Karpas-422 (cell line): ENCODE results near the gene RIN2. TPM values are rescaled to one million over a fixed set of nuclear protein-coding genes. Genes with fewer than 3 reads are reported as not detected.

ENCODE experiments used
- DNase-seq: peaks from one replicate; pipeline ENCODE4 v3.0.0-alpha.2; 2015
- H2AFZ ChIP-seq: fragments of 200-600 bp; sonication (generic); 2 replicates; pipeline ENCODE4 v1.6.1; 2014; ENCODE audit warnings: antibody characterized with exemption, low read length, mixed read lengths
- H3K27ac ChIP-seq: fragments of 200-600 bp; sonication (generic); 2 replicates; pipeline ENCODE4 v1.5.1; 2014; ENCODE audit warnings: mild to moderate bottlenecking, low read length, moderate library complexity
- H3K27me3 ChIP-seq: fragments of 200-600 bp; sonication (generic); 2 replicates; pipeline ENCODE4 v1.6.1; 2014; ENCODE audit warnings: low read length, mixed read lengths
- H3K36me3 ChIP-seq: fragments of 200-600 bp; sonication (generic); 2 replicates; pipeline ENCODE4 v1.6.1; 2014; ENCODE audit warnings: low read length, mixed read lengths; ENCODE audit not compliant: insufficient read depth
- H3K4me1 ChIP-seq: fragments of 200-600 bp; sonication (generic); 2 replicates; pipeline ENCODE4 v1.6.1; 2014; ENCODE audit warnings: mild to moderate bottlenecking, low read length, mixed read lengths
- H3K4me2 ChIP-seq: fragments of 200-600 bp; sonication (generic); 2 replicates; pipeline ENCODE4 v1.6.1; 2014; ENCODE audit warnings: low read length, low read depth, mild to moderate bottlenecking; ENCODE audit not compliant: poor library complexity, severe bottlenecking
- H3K4me3 ChIP-seq: fragments of 200-600 bp; sonication (generic); 2 replicates; pipeline ENCODE4 v1.5.1; 2014; ENCODE audit warnings: mild to moderate bottlenecking, antibody characterized with exemption, low read length, mixed read lengths
- H3K79me2 ChIP-seq: fragments of 200-600 bp; sonication (generic); 2 replicates; pipeline ENCODE4 v1.6.1; 2014; ENCODE audit warnings: mild to moderate bottlenecking, low read length, mixed read lengths
- H3K9ac ChIP-seq: fragments of 200-600 bp; sonication (generic); 2 replicates; pipeline ENCODE4 v1.6.0; 2014; ENCODE audit warnings: low read length
- H3K9me2 ChIP-seq: fragments of 200-600 bp; sonication (generic), shearing (Covaris generic); replicated peaks from 2 replicates; pipeline ENCODE4 v1.6.0; 2014; ENCODE audit warnings: mild to moderate bottlenecking, low read length, moderate library complexity; ENCODE audit not compliant: insufficient read depth
- H3K9me3 ChIP-seq: fragments of 300-700, 200-600 bp; sonication (generic); 2 replicates; pipeline ENCODE4 v1.6.1; 2014; ENCODE audit warnings: low read length, mixed read lengths
- H4K20me1 ChIP-seq: fragments of 200-600 bp; sonication (generic); 2 replicates; pipeline ENCODE4 v1.6.1; 2014; ENCODE audit warnings: mild to moderate bottlenecking, antibody characterized with exemption, low read length, low read depth; ENCODE audit not compliant: insufficient read depth
- total RNA-seq: library from RNA; depleted of rRNA; stranded (reverse); fragments of >200 nt; shearing (Covaris generic); gene quantifications from 2 replicates; pipeline ENCODE4 v1.2.3, GENCODE V29; 2014; ENCODE audit warnings: low replicate concordance

RIN2 gene
- total RNA-seq, 1 experiment from 2014 or later = 3.3 TPM

DNA sequence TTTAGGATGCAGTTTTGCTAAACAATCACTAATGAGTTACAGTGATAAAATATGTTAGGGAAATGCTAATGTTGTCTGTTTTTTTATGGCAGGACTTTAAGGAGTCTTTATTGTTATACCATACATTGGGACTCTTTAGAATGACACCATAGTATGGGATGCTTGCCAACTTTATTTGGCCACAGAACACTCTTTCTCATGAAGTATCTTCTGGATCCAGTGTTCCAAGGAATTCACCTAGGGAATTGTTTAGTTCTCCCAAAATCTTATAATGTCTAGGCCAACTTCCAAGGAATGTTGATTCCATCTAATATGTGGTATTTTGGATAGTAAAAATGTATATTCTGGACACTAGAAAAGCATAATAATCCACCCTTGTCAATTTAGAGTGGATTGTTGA lies 3.3 kb downstream of the RIN2 start:
- H3K9me2 ChIP-seq = no peaks in the 10 kb centered on the region
- peak overlapping the region; percentile 17; the same call in 1 of the 2 replicates for H3K9ac ChIP-seq
- no peak for DNase-seq
- no peaks in the 10 kb centered on the region for H3K9me3 ChIP-seq
- H3K4me2 ChIP-seq = peak overlapping the region; percentile 58
- H3K4me3 ChIP-seq = peak overlapping the region; percentile 31
- H3K4me1 ChIP-seq = peaks cover 43% of the 10 kb centered on the region
- H3K79me2 ChIP-seq = no peaks in the 10 kb centered on the region
- peak overlapping the region; percentile 80 for H3K27ac ChIP-seq
- no peaks in the 10 kb centered on the region for H4K20me1 ChIP-seq
- H2AFZ ChIP-seq = no peak overlapping the region
- no peaks in the 10 kb centered on the region for H3K36me3 ChIP-seq
- no peaks in the 10 kb centered on the region for H3K27me3 ChIP-seq

DNA sequence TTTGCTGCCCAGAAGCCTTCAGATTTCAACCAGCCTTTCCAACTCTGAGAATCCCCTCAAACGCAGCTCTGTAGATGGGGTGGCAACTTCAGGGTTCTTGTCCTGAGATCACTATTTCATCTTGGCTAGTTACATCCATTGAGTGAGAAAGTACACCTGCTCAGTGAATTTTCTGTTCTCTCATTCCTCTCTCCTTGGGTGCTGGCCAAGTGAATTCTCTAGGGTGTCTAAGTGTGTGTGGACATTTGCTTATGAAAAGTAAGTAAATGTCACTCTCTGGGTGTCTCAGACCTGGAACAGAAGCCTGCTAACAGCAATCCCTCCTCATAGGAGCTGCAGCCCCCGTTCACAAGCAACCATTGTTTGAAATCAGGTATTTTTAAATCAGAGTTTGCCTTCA lies 3.8 kb downstream of the RIN2 start:
- Histone ChIP-seq H3K9me2 (no peaks in the 10 kb centered on the region), H3K79me2 (no peaks in the 10 kb centered on the region), H3K27ac (peak overlapping the region; percentile 80), H3K9me3 (no peaks in the 10 kb centered on the region), H3K4me3 (peak overlapping the region; percentile 31), H3K36me3 (no peaks in the 10 kb centered on the region), H3K27me3 (no peaks in the 10 kb centered on the region), H2AFZ (no peak overlapping the region), H3K4me1 (peaks cover 43% of the 10 kb centered on the region), H3K9ac (peak overlapping the region; percentile 22), H3K4me2 (peak overlapping the region; percentile 58), H4K20me1 (no peaks in the 10 kb centered on the region)
- DNase-seq = peak; percentile 92

DNA sequence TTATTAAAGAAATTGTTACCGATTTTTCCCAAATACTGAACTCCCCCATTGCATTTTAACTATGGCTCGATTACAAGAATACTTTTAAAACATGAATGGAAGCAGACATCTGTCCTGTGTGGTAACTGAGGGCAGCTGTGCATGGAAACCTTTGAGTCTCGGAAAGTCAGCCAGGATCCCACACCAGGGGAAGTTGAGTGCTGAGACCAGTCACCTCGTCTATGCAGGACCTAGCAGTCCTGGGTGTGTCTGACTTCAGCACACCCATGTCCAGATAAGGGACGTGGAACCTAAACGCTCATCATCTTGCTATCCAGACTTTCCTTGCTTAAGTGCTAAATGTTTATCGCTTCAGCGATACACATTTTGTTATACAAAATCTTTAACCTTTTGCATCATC lies 6.1 kb downstream of the RIN2 start:
- Histone ChIP-seq H3K4me2 (no peak overlapping the region), H3K9ac (no peak overlapping the region), H2AFZ (no peak overlapping the region), H3K4me1 (peaks cover 56% of the 10 kb centered on the region), H3K79me2 (no peaks in the 10 kb centered on the region), H3K27me3 (no peaks in the 10 kb centered on the region), H3K9me2 (no peaks in the 10 kb centered on the region), H3K4me3 (no peak overlapping the region), H3K27ac (no peak overlapping the region), H3K36me3 (no peaks in the 10 kb centered on the region), H4K20me1 (no peaks in the 10 kb centered on the region), H3K9me3 (no peaks in the 10 kb centered on the region)
- DNase-seq = no peak

DNA sequence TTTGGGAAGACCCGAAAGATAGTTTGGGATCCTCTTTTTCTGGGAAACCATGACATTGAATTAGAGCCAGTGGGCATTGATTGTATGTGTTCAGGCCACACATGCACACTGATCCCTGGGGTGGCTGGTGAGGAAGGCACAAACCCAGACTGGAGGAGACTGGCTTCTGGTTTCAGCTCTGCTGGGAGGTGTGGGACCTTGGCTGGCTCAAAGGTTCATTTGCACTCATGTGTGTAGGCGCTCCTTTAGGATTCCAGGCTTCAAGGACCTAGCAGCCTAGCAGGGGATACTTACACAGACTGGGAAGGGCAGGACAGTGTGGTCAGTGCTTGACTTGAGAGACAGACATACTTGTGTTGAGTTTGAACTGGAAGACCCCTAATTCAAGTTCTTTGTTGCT lies 7.2 kb downstream of the RIN2 start:
- no peak overlapping the region for H3K27ac ChIP-seq
- H3K36me3 ChIP-seq = no peaks in the 10 kb centered on the region
- H3K9ac ChIP-seq = no peak overlapping the region
- no peaks in the 10 kb centered on the region for H3K9me2 ChIP-seq
- no peaks in the 10 kb centered on the region for H3K27me3 ChIP-seq
- DNase-seq = no peak
- no peak overlapping the region for H3K4me2 ChIP-seq
- H3K4me1 ChIP-seq = peaks cover 60% of the 10 kb centered on the region
- H2AFZ ChIP-seq = no peak overlapping the region
- no peaks in the 10 kb centered on the region for H4K20me1 ChIP-seq
- H3K79me2 ChIP-seq = no peaks in the 10 kb centered on the region
- no peaks in the 10 kb centered on the region for H3K9me3 ChIP-seq
- no peak overlapping the region for H3K4me3 ChIP-seq

DNA sequence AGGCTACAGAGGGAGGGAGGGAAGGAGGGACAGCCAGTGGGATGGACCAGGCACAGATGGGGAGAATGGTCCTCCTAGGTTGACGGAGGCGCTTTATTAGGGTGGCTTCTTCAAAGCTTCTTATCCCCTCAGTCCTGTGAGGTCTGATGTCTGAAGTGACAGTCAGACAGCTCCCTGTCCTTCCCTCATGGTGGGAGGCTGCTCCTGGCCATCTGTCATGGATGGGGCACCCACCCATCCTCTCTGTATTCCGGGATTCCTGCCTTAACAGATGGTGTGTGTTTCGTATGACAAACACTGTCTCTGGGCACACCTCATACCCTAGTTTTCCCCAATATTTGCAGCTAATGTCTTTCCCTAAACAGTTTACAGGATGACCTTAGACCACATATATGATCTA lies 7.9 kb downstream of the RIN2 start:
- no peaks in the 10 kb centered on the region for H3K79me2 ChIP-seq
- H3K36me3 ChIP-seq = no peaks in the 10 kb centered on the region
- no peak overlapping the region for H3K9ac ChIP-seq
- no peaks in the 10 kb centered on the region for H3K9me2 ChIP-seq
- no peaks in the 10 kb centered on the region for H4K20me1 ChIP-seq
- H3K4me2 ChIP-seq = no peak overlapping the region
- no peaks in the 10 kb centered on the region for H3K9me3 ChIP-seq
- DNase-seq = no peak
- no peak overlapping the region for H3K27ac ChIP-seq
- H3K4me3 ChIP-seq = no peak overlapping the region
- H3K27me3 ChIP-seq = no peaks in the 10 kb centered on the region
- H3K4me1 ChIP-seq = peaks cover 56% of the 10 kb centered on the region
- H2AFZ ChIP-seq = no peak overlapping the region

DNA sequence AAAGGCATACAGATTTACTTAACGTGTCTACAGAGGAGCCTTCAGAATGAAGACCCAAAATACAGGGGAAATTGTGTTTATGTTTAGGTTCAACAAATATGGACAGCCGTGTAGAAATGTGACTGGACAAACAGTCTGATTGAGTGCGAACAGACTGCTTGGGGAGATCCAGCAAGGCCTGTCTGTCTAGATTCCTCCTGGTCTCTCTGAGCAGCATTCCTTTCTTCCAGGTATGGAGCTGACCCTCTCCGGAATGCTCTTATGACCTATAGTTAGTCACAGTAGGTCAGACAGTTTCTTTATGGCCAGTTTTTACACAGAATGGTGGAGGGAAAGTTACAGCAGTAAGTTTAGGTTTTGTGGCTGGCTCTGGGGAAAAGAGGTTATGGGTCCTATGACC lies 9.0 kb downstream of the RIN2 start:
- Histone ChIP-seq H3K27ac (no peak overlapping the region), H3K9ac (no peak overlapping the region), H3K79me2 (no peaks in the 10 kb centered on the region), H3K4me1 (peaks cover 55% of the 10 kb centered on the region), H4K20me1 (no peaks in the 10 kb centered on the region), H3K9me2 (no peaks in the 10 kb centered on the region), H3K27me3 (no peaks in the 10 kb centered on the region), H3K36me3 (no peaks in the 10 kb centered on the region), H3K9me3 (no peaks in the 10 kb centered on the region), H3K4me2 (no peak overlapping the region), H3K4me3 (no peak overlapping the region), H2AFZ (no peak overlapping the region)
- DNase-seq = no peak

DNA sequence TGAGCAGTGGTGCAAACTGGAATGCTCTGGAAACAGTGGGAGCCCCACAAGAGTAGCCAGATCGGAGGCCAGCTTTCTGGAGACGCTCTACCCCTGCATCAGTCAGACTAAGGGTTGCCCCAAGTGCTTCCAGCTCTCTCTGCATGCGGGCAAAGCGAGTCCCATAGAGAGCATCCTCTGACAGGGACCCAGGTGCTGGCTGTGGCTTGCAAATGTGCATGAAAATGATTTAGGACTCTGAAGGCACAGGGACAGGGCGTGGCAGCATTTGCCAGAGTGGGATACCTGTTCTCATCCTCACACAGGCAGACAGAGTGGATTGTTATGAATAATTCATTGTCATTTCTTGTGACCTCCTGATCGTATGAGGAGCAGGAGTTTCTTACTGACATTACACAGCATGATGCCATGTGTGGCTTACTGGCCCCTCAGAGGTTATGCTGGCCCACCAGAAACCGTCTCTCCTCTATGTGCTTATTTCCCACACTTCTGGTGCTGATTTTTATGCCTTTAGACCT lies 10.3 kb downstream of the RIN2 start:
- H3K4me3 ChIP-seq = peak overlapping the region; percentile 40
- H3K9me3 ChIP-seq = no peaks in the 10 kb centered on the region
- DNase-seq = peak; percentile 77
- peak overlapping the region; percentile 34; the same call in 1 of the 2 replicates for H2AFZ ChIP-seq
- no peaks in the 10 kb centered on the region for H3K9me2 ChIP-seq
- no peaks in the 10 kb centered on the region for H3K27me3 ChIP-seq
- peak overlapping the region; percentile 57 for H3K9ac ChIP-seq
- H3K4me1 ChIP-seq = peaks cover 50% of the 10 kb centered on the region
- H3K79me2 ChIP-seq = no peaks in the 10 kb centered on the region
- no peaks in the 10 kb centered on the region for H4K20me1 ChIP-seq
- H3K4me2 ChIP-seq = peak overlapping the region; percentile 68
- no peaks in the 10 kb centered on the region for H3K36me3 ChIP-seq
- H3K27ac ChIP-seq = peak overlapping the region; percentile 36

DNA sequence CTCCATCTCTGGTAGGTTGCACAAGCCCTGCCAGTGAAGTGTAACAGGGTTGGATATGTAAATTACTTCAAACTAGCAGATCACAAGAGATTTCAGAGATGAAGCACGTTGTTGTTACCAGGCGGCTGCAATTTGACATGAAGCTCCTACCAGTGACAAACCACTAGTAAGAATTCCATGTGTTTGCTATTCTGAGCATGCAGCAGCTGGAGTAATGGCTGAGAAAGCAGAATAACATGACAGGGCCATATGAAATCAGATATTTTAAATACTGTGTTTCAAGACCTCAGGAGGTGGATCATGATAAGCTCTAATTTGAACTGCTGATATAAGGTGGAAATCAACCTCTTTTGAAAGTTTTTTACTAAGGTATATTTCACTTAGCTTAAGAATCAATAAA lies 11.4 kb downstream of the RIN2 start:
- peak overlapping the region; percentile 21; the same call in 1 of the 2 replicates for H3K4me3 ChIP-seq
- H3K9me3 ChIP-seq = no peaks in the 10 kb centered on the region
- H3K9ac ChIP-seq = peak overlapping the region; percentile 15; the same call in 1 of the 2 replicates
- H3K9me2 ChIP-seq = no peaks in the 10 kb centered on the region
- H3K4me2 ChIP-seq = peak overlapping the region; percentile 68
- H3K79me2 ChIP-seq = no peaks in the 10 kb centered on the region
- H3K27me3 ChIP-seq = no peaks in the 10 kb centered on the region
- peaks cover 50% of the 10 kb centered on the region for H3K4me1 ChIP-seq
- H3K27ac ChIP-seq = peak overlapping the region; percentile 36
- DNase-seq = peak; percentile 77
- no peaks in the 10 kb centered on the region for H3K36me3 ChIP-seq
- peak overlapping the region; percentile 8; the same call in 1 of the 2 replicates for H2AFZ ChIP-seq
- no peaks in the 10 kb centered on the region for H4K20me1 ChIP-seq
